Smooth muscle cell of the brain vasculature (primary cell): ENCODE results near the gene ARF6.
"Not testable (repeated sequence)": the region's sequence is repeated elsewhere in the genome, so short reads cannot be mapped to it uniquely, and the experiment has no call there.

Experiments used
- DNase-seq: peaks from one replicate; pipeline ENCODE4 v3.0.0-alpha.2; 2012; ENCODE audit warnings: low read depth, low spot score

The ARF6 gene

GRCh38 chr14:49876563-49877127, 16.2 kb upstream of the ARF6 start:
- no peak for DNase-seq

- DNase-seq, result no peak
These were observed 13.2 kb upstream of the ARF6 start for GRCh38 chr14:49879646-49880204.

GRCh38 chr14:49880267-49881064, 12.4 kb upstream of the ARF6 start:
- no peak for DNase-seq

- no peak for DNase-seq
These were observed 11.4 kb upstream of the ARF6 start for GRCh38 chr14:49881350-49882001.

- no peak for DNase-seq
These were observed 9.8 kb upstream of the ARF6 start for GRCh38 chr14:49882826-49883694.

GRCh38 chr14:49886523-49886922, 6.4 kb upstream of the ARF6 start:
- no peak for DNase-seq

- no peak for DNase-seq
These were observed 4.6 kb upstream of the ARF6 start for GRCh38 chr14:49888293-49888692.

- DNase-seq, result no peak
These were observed 614 bp upstream of the ARF6 start for GRCh38 chr14:49892301-49892635.

GRCh38 chr14:49893309-49894213, 679 bp downstream of the ARF6 start:
- DNase-seq, result no peak

GRCh38 chr14:49894214-49895107, 1.6 kb downstream of the ARF6 start:
- DNase-seq, result not testable (repeated sequence)

GRCh38 chr14:49895480-49895879, 2.6 kb downstream of the ARF6 start:
- no peak for DNase-seq

GRCh38 chr14:49896272-49896671, 3.4 kb downstream of the ARF6 start:
- DNase-seq, result not testable (repeated sequence)

- no peak for DNase-seq
These were observed 4.1 kb downstream of the ARF6 start for GRCh38 chr14:49896966-49897365.

- DNase-seq, result no peak
These were observed 4.5 kb downstream of the ARF6 start for GRCh38 chr14:49897414-49897813.

- no peak for DNase-seq
These were observed 5.1 kb downstream of the ARF6 start for GRCh38 chr14:49897965-49898364.

- DNase-seq, result no peak
These were observed 5.6 kb downstream of the ARF6 start for GRCh38 chr14:49898485-49898884.

GRCh38 chr14:49900973-49901372, 8.1 kb downstream of the ARF6 start:
- DNase-seq, result no peak

GRCh38 chr14:49902679-49903246, 9.9 kb downstream of the ARF6 start:
- DNase-seq, result not testable (repeated sequence)

GRCh38 chr14:49904270-49904669, 11.4 kb downstream of the ARF6 start:
- DNase-seq, result no peak
